ENCODE results near the gene DCXR. TPM values are rescaled to one million over a fixed set of nuclear protein-coding genes. Genes with fewer than 3 reads are reported as not detected.

The DCXR gene
- total RNA-seq, 1 experiment from 2014 or later = 306 TPM

DNA sequence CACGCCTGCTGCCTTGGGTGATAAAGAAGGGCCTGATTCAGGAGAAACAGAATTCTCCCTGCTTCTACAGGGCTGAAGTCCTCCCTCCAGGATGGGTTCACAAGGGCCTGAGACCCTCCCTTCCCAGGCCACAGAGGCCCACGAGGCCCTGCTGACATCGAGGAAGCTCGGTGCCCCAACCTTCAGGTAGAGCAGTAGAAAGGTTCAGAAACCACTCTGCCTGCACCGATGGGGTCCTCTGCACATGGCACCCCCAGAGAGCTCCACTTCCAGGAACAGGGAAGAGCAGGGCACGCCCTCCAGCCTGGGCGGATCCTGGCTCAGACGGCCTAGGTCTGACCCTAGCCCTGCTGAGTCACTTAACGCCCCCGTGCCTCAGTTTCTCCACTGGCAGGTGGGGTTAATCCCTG lies 15.6 kb downstream of the DCXR start:
- Histone ChIP-seq H3K4me1 (ENCODE audit: control insufficient read depth in 1 of 2, insufficient read depth in 2 of 2, low read length in 2 of 2) (peaks cover 29 to 47% of the 10 kb centered on the region in 2 experiments), H3K27me3 (ENCODE audit: insufficient read depth, low read length) (no peaks in the 10 kb centered on the region), H3K9me3 (ENCODE audit: control insufficient read depth in 1 of 2, insufficient read depth in 1 of 2, low read depth in 1 of 2, low read length in 2 of 2) (no peaks in the 10 kb centered on the region), H3K4me2 (ENCODE audit: low read length) (peak overlapping the region; percentile 80), H3K27ac (ENCODE audit: low read depth, low read length) (peak overlapping the region; percentile 96), H2AFZ (ENCODE audit: low read depth, low read length, poor library complexity, severe bottlenecking) (no peak overlapping the region), H3K79me2 (ENCODE audit: insufficient read depth, low read length) (peaks cover 46% of the 10 kb centered on the region), H4K20me1 (ENCODE audit: insufficient read depth) (peaks cover 4% of the 10 kb centered on the region; the same call in 1 of the 2 replicates), H3K36me3 (ENCODE audit: control insufficient read depth in 1 of 2, insufficient read depth in 2 of 2, low read length in 2 of 2) (peaks cover 0 to 10% of the 10 kb centered on the region in 2 experiments; a peak in 1 of 4 replicates), H3K9me2 (ENCODE audit: insufficient read depth) (no peaks in the 10 kb centered on the region), H3K4me3 (replicated peaks in 1 of 2; ENCODE audit: low read depth in 1 of 2, low read length in 2 of 2) (peak overlapping the region; percentile 84 to 100), H3K9ac (ENCODE audit: low read length) (peak overlapping the region; percentile 98)
- TF ChIP-seq YY1 (IDR thresholded peaks at IDR 0.05; ENCODE audit: extremely low read depth, insufficient replicate concordance, low read depth, low read length) (no peak), ELF1 (IDR thresholded peaks at IDR 0.05; ENCODE audit: borderline replicate concordance, low read depth) (no peak), SP1 (IDR thresholded peaks at IDR 0.05; ENCODE audit: low read depth) (no peak), EZH2phosphoT487 (IDR thresholded peaks at IDR 0.05; ENCODE audit: borderline replicate concordance) (no peak), EZH2 (IDR thresholded peaks at IDR 0.05) (no peak), JUND (IDR thresholded peaks at IDR 0.05) (no peak), POLR2AphosphoS5 (IDR thresholded peaks at IDR 0.05; ENCODE audit: low read depth, low read length) (no peak), SRF (IDR thresholded peaks at IDR 0.05; ENCODE audit: low read depth) (no peak)
- TF ChIP-seq, protein P1, sequence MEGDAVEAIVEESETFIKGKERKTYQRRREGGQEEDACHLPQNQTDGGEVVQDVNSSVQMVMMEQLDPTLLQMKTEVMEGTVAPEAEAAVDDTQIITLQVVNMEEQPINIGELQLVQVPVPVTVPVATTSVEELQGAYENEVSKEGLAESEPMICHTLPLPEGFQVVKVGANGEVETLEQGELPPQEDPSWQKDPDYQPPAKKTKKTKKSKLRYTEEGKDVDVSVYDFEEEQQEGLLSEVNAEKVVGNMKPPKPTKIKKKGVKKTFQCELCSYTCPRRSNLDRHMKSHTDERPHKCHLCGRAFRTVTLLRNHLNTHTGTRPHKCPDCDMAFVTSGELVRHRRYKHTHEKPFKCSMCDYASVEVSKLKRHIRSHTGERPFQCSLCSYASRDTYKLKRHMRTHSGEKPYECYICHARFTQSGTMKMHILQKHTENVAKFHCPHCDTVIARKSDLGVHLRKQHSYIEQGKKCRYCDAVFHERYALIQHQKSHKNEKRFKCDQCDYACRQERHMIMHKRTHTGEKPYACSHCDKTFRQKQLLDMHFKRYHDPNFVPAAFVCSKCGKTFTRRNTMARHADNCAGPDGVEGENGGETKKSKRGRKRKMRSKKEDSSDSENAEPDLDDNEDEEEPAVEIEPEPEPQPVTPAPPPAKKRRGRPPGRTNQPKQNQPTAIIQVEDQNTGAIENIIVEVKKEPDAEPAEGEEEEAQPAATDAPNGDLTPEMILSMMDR (IDR thresholded peaks at IDR 0.05 in 2 of 3, conservative IDR thresholded peaks at IDR 0.05 in 1 of 3; ENCODE audit: borderline replicate concordance in 1 of 3, insufficient read depth in 1 of 3, low read depth in 2 of 3, low read length in 2 of 3) = no peak
- TF ChIP-seq, protein P2, sequence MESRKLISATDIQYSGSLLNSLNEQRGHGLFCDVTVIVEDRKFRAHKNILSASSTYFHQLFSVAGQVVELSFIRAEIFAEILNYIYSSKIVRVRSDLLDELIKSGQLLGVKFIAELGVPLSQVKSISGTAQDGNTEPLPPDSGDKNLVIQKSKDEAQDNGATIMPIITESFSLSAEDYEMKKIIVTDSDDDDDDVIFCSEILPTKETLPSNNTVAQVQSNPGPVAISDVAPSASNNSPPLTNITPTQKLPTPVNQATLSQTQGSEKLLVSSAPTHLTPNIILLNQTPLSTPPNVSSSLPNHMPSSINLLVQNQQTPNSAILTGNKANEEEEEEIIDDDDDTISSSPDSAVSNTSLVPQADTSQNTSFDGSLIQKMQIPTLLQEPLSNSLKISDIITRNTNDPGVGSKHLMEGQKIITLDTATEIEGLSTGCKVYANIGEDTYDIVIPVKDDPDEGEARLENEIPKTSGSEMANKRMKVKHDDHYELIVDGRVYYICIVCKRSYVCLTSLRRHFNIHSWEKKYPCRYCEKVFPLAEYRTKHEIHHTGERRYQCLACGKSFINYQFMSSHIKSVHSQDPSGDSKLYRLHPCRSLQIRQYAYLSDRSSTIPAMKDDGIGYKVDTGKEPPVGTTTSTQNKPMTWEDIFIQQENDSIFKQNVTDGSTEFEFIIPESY (IDR thresholded peaks at IDR 0.05; ENCODE audit: extremely low read depth, insufficient replicate concordance, low read length) = no peak
- ATAC-seq = no peak
- ChIA-PET POLR2A (interaction anchor here (1.0 to 1.9 kb wide), 3 partner anchors 49 to 91 kb away, joined by 3 to 6 read pairs (median 4); no protein-coding TSS in a partner anchor), RAD21 (ENCODE audit: low non-redundant PET in 1 of 2, low total read pairs in 2 of 2, uncharacterized antibody in 2 of 2, unreplicated experiment in 2 of 2) (interaction anchor here (0.9 to 5.3 kb wide), 5 partner anchors 18 to 62 kb away, joined by 3 to 50 read pairs (median 3); partner anchors contain the start of gene NOTUM (in 2 of the 2)), CTCF (interaction anchor here (0.8 to 5.3 kb wide), 15 partner anchors 9 to 346 kb away, joined by 3 to 151 read pairs (median 8); partner anchors contain the start of genes ARHGDIA, DCXR, MAFG and NOTUM)
- BruUV-seq (replicated peaks) = no TSS peak
- no peak for DNase-seq (ENCODE audit: low read depth, low spot score)
- intact Hi-C loops (cut with micrococcal nuclease) = loop anchor here (1.0 to 5.0 kb wide), 5 partner anchors 19 to 730 kb away; partner anchors contain the start of genes PCYT2 and TBCD
